ENCODE data around the gene GLIPR1. TPM values are rescaled to one million over a fixed set of nuclear protein-coding genes. Genes with fewer than 3 reads are reported as not detected.
"Not testable (repeated sequence)": the region's sequence is repeated elsewhere in the genome, so short reads cannot be mapped to it uniquely, and the experiment has no call there.

The GLIPR1 gene
- total RNA-seq, 4 donors from 2014 or later, result 3.0 to 8.0 (median 5.0) TPM

- peaks cover 0 to 62% (median 5%) of the 10 kb centered on the region in 3 donors for H3K36me3 ChIP-seq
- WGBS, 2 donors, result 72% methylated on average over 2 of the region's 2 CpGs
- no peaks in the 10 kb centered on the region for H3K27me3 ChIP-seq
- no peaks in the 10 kb centered on the region for H3K9me3 ChIP-seq
- DNase-seq, result no peak
- intact Hi-C loops (cut with DNase I), result loop anchor here (5.0 kb wide), 1 partner anchor 175 kb away; the partner anchor contains the start of genes CAPS2 and GLIPR1L1
- no peak for TF ChIP-seq POLR2A (IDR thresholded peaks at IDR 0.05)
- no peak for TF ChIP-seq CTCF (IDR thresholded peaks at IDR 0.05)
- peaks cover 11 to 36% (median 22%) of the 10 kb centered on the region in 3 donors for H3K4me1 ChIP-seq
- no peak overlapping the region for H3K27ac ChIP-seq
- no peak overlapping the region for H3K4me3 ChIP-seq
Observed at GRCh38 chr12:75507086-75507485, 26.5 kb downstream of the GLIPR1 start.

GRCh38 chr12:75508159-75508558, 27.6 kb downstream of the GLIPR1 start:
- intact Hi-C loops (cut with DNase I), result loop anchor here (5.0 kb wide), 1 partner anchor 176 kb away; the partner anchor contains the start of genes CAPS2 and GLIPR1L1

GRCh38 chr12:75509621-75510020, 29.1 kb downstream of the GLIPR1 start:
- intact Hi-C loops (cut with DNase I), result loop anchor here (5.0 kb wide), 1 partner anchor 177 kb away; the partner anchor contains the start of genes CAPS2 and GLIPR1L1
- WGBS, 2 donors, result 45 to 49% methylated on average over 4 of the region's 4 CpGs
- Histone ChIP-seq H3K9me3 (no peaks in the 10 kb centered on the region), H3K27ac (no peak overlapping the region), H3K36me3 (peaks cover 0 to 37% (median 0%) of the 10 kb centered on the region in 3 donors), H3K4me1 (peaks cover 11 to 36% (median 22%) of the 10 kb centered on the region in 3 donors), H3K27me3 (no peaks in the 10 kb centered on the region), H3K4me3 (peak overlapping the region in 2 of 4 donors; percentile 71 to 75)
- no peak for DNase-seq
- TF ChIP-seq CTCF (IDR thresholded peaks at IDR 0.05) (no peak), POLR2A (IDR thresholded peaks at IDR 0.05) (no peak)

More at GRCh38 chr12:75508159-75508558, 27.6 kb downstream of the GLIPR1 start:
- H3K27me3 ChIP-seq, result no peaks in the 10 kb centered on the region
- 73 to 78% methylated on average over 2 of the region's 2 CpGs for WGBS, 2 donors
- no peak overlapping the region for H3K27ac ChIP-seq
- H3K4me3 ChIP-seq, result no peak overlapping the region
- no peaks in the 10 kb centered on the region for H3K9me3 ChIP-seq
- peaks cover 0 to 51% (median 5%) of the 10 kb centered on the region in 3 donors for H3K36me3 ChIP-seq
- DNase-seq, result no peak
- no peak for TF ChIP-seq POLR2A (IDR thresholded peaks at IDR 0.05)
- TF ChIP-seq CTCF (IDR thresholded peaks at IDR 0.05), result no peak
- H3K4me1 ChIP-seq, result peaks cover 11 to 36% (median 22%) of the 10 kb centered on the region in 3 donors

GRCh38 chr12:75511116-75512048, 30.8 kb downstream of the GLIPR1 start, which contains the start of gene KRR1:
Gene KRR1, minus strand, starts transcription at chr12:75511609. Its CDS starts 12 bp downstream, at chr12:75511597.
- no peaks in the 10 kb centered on the region for H3K9me3 ChIP-seq
- H3K4me3 ChIP-seq, result peak within 1 kb of the TSS; percentile 71 to 95 (median 73)
- H3K27me3 ChIP-seq, result no peaks in the 10 kb centered on the region
- WGBS, 2 donors, result 5 to 7% methylated on average over 35 to 43 of the region's 47 CpGs
- peak within 1 kb of the TSS; percentile 57 to 91 (median 84) for H3K27ac ChIP-seq
- TF ChIP-seq POLR2A (IDR thresholded peaks at IDR 0.05) (peak in 3 of 4 donors; percentile 31 to 54 (median 35)), CTCF (IDR thresholded peaks at IDR 0.05) (peak in 3 of 6 experiments; percentile 11 to 45 (median 24))
- peaks cover 0 to 19% (median 0%) of the 10 kb centered on the region in 3 donors for H3K36me3 ChIP-seq
- DNase-seq, result peak; percentile 53
- intact Hi-C loops (cut with DNase I), result no loop called here
- H3K4me1 ChIP-seq, result peaks cover 11 to 36% (median 22%) of the 10 kb centered on the region in 3 donors

- H3K9me3 ChIP-seq; H3K4me1 ChIP-seq; H3K36me3 ChIP-seq; H3K4me3 ChIP-seq; intact Hi-C loops (cut with DNase I); DNase-seq; H3K27me3 ChIP-seq; H3K27ac ChIP-seq: not testable (repeated sequence)
Observed at GRCh38 chr12:75521224-75521623, 40.7 kb downstream of the GLIPR1 start.

GRCh38 chr12:75522124-75522523, 41.6 kb downstream of the GLIPR1 start:
- H3K9me3 ChIP-seq; H3K27me3 ChIP-seq; H3K4me3 ChIP-seq; H3K4me1 ChIP-seq; intact Hi-C loops (cut with DNase I); H3K36me3 ChIP-seq; H3K27ac ChIP-seq; DNase-seq: not testable (repeated sequence)
- 84 to 93% methylated on average over 5 of the region's 5 CpGs for WGBS, 2 donors

Measured in esophagus squamous epithelium (tissue), 5 donors.